GM18873 (cell line): ENCODE measurements around the gene NRAP.
A peak's percentile ranks its signal among the peaks of the same experiment; 100 is the strongest.
"Not testable (repeated sequence)": the region's sequence is repeated elsewhere in the genome, so short reads cannot be mapped to it uniquely, and the experiment has no call there.

Experiments
- ATAC-seq: cut with Tn5 transposase; IDR thresholded peaks from one replicate; pipeline ENCODE4 v1.9.1; 2021; ENCODE audit warnings: mild to moderate bottlenecking, moderate library complexity, moderate number of reproducible peaks; ENCODE audit not compliant: unreplicated experiment, low FRiP score

The NRAP gene

DNA sequence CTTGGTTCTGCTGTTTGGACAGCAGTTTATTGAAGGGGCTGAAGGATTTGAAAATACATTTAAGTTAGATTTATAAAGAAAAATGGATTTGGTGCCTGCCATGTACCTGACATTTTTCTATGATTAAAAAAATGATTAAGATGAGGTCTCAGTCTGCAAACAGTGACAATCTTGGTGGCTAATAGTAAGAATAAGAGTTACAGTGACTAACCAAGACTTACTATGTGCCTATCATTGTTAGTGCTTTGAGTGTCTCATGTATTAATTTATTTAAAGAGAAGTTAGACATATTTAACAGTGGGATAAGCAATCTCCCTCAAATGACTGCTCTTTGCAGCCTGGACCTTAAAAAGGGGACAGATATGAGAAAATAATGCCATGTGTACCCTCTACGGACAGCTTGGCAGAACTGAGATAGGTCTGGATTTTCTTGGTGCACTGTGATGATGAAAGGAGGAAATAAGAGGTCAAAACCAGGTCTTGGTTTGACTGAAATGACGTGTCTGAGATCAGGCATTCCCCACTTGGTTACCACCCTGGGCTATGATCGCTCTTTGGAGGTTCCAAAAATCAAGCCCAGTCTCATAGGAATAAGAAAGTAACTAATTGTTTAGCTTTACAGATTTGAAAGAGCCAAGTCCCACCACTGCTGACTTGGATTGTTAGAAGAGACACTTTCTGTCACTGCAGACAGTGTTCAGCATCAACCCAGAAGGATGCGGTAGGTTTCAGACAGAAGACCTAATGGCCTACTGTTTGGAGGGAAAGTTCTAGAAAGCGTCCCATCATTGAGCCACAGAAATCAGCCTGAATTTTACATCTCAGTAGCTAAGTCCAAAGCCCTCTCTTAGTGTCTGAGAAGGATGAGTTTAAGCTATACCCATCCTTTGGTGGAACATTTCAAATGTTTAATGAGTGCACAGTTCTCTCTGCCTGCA lies 18.0 kb upstream of the NRAP start:
- peak; percentile 68 for ATAC-seq

DNA sequence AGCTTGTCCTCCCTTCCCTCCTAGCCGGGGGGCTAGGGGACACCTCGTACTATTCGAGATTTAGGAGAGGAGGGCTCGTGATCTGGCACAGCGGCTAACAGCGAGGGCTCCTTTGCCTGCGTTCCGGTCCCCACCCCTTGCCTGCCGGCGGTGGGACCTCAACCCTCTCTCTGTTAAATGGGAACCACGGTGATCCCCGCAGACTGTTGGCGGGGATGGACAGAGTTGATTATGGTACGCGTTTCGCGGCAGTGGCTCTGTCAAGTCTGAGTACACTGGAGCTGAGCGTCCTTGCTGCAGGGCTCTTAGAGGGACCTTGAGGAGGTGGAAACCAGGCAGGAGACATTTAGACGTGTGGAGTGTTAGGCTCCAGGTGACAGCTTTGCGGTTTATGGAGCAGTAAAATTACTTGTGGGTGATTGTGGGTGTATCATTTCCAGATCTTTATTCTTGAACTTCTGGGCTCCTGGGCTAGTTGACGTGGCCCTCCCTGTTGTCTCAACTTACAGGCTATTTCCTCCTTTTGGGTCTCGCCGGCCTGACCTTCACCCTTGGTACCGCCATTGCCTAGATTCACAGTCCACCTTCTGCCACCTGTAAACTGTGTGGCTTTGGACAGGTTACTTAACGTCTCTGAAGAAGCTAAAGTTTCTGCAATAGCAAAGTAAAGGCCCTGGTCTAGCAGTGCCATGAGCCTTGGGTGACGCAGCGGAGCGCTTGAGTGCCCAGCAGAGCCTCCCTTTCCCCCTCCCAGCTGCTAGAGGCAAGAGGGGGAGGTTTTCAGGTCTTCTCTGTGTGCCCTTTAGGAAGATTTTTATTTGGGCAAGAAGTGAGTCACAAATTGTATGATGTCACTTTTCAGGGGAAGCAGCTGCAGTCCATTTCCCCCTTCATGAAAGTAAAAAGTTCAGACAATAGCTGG lies 16.6 kb upstream of the NRAP start:
- peak; percentile 26 for ATAC-seq

DNA sequence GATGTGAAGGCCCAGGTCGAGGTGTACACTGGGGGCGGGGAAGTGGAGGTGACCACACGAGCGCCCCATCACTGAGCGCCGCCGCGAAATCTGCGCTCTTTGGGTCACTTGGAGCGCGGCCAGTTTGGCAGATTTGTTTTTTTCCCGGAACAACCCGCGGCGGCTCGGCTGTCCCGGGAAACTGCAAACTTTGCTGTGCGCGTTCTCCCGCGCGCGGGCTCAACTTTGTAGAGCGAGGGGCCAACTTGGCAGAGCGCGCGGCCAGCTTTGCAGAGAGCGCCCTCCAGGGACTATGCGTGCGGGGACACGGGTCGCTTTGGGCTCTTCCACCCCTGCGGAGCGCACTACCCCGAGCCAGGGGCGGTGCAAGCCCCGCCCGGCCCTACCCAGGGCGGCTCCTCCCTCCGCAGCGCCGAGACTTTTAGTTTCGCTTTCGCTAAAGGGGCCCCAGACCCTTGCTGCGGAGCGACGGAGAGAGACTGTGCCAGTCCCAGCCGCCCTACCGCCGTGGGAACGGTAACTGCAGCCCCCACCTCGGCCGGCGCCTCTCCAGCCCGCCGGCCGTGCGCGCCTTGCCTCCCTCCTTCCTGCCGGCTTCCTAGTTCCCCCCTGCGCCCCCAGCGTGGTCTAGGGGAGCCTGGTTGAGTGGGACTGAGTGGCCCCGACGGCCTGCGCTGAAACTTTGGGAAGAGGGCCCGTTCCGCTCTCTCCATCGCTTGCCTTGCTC lies 15.8 kb upstream of the NRAP start, which contains the start of gene CASP7:
Gene CASP7 (plus strand): TSS at position 450 of the 727 bp plus-strand sequence. CDS start 17,582 bp downstream, outside the sequence.
- ATAC-seq, result peak; percentile 46

DNA sequence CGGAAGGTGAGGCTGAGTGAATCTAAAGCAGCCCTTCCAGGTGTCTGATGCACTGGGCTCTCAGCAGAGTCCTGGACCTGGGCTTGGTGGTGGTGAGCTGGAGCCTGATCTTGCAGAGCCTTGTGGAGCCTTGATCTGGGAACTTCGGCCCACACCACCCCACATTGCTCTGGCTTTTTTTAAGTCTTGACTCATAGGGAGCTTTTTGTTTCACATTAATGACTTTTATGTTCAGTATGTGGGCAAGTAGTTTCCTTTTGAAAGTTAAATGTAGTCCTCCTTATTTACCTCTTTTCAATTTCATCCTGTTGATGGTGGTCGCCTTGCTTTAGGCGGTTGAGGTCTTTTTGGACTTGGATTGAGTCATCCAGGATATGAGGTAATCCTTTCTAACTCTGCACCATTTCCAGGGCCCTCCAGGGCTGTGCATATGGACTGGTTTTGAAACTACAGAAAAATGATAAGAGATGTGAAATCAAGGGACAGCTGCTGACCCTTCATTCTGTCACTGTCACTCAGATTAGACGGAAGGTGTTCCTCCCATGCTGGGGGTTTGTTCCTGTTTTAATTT lies 2.9 kb upstream of the NRAP start:
- peak; percentile 76 for ATAC-seq

DNA sequence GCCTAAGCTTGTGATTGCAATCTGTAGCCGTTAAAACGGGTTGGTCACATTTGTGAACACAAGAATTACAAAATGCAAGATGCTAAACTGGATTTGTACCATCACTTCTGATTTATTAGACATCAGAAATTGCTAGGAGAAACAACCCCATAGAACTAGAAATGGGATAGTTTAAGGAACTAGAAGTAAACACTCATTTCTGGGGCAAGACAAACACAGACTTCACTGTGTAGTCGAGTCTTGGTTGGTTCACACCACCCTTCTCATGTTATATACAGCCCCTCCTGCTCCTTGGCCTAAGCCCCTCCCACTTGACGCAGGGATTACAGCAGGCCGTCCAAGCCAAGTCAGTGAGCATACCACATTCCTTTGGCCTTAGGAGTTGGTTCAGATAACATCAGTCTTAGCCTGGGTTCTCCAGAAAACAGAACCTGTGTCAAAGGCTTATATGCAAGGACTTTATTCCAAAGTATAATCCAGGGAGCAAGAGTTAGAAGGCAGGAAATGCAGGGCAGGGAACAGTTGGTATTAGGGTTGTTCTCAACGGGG lies 2.0 kb upstream of the NRAP start:
- ATAC-seq, result no peak

DNA sequence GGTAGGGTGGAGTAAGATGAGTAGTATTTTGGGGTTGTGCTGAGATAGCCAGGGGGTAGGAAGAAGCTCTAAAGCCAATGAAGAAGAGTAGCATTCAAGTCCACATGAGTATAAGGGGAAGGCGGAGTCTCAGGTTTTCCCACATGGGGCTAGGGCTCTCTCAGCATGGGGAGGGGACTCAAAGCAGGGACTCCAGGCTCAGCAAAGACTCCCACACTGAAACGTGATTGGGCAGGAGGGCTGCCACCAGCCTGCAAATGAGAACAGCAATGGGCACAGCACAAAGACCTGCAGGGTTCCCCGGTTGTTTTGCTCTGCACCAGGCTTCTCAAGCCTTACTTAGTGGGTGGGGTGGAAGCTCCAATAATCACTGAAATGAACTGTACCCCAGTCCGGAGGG lies 1.5 kb upstream of the NRAP start:
- no peak for ATAC-seq

DNA sequence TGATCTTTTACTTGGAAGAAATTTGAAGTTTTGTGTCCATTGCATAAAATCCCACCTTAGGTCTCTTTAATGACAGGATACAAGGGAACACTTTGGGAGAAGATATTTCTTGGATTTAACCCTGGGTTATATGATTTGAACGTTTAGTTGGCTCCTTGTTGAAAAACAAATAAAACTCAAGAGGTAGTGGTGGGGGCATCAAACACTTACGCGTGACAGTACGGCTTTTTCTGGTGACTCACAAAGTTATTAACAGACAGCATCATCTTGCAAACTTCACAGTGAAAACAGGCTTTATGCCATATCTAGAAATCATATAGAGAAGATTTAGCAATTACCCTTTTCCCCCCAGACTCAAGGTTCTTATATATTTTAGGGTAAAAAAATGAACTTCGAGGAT lies 699 bp downstream of the NRAP start:
- ATAC-seq, result no peak

DNA sequence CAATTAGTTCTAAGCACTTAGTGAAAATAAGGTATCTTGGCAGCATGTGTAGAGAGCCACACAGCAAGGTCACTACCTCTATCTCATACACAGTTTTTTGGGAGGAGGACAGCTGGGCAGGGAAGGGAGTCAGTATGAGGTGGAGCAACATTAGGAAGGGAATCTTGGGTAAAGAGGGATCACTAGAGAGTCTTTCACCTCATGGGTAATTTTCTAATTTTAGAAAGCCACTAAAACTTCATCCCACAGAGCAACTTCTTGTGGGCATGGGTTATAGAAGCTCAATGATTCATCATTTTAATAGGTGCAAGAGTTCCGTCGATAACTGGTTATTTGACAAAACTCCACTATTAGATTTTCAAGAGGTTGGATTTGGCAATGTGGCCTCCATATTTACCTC lies 2.5 kb downstream of the NRAP start:
- no peak for ATAC-seq

DNA sequence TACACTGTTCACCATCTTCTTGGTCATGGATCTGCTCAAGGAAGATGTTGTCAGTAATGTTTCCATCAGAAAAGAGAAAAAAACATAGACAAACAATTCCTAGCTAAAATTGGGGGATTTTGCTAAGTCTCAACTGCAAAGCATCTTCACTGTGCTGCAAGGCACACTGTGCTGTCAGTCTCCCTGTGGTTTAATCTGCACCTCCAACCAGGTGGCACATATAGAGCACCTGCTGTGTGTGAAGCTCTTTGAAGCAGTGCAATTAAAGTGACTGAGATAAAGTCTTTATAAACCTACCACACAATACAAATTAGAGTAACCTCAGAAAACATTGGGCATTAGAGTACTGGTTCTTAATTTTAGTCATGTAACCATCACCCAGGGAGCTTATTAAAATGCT lies 6.3 kb downstream of the NRAP start:
- ATAC-seq, result no peak

DNA sequence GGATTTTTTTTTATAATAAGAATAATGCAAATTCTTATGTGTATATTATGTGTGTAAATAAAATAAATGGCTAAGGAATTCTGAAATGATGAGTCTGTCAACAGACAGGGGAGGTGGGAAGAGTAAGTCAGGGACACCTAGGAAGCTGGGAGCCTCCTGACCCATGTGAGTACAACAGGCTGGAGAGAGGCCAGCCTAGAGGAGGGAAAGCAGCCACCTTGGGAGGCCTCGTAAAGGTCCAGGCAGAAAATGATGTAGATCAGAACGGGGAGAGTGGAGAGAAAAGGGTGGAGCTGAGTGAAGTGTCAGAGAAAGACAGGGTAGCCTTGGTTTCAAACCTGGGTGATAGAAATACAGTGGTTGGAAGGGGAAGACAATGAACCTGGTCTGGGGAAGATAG lies 6.9 kb downstream of the NRAP start:
- no peak for ATAC-seq

DNA sequence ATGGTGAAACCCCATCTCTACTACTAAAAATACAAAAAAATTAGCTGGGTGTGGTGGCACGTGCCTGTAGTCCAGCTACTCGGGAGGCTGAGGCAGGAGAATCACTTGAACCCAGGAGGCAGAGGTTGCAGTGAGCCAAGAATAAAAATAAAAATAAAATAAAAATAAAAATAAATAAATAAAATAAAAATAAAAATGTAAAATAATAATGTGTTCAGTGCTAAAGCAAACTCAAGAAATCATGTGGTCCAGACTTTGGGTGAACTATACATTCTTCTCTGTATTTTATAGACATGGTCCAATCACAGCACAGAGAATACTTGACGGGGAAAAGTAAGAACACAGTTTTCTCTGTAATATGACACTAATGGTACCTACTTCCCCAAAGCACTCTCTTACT lies 11.4 kb downstream of the NRAP start:
- not testable (repeated sequence) for ATAC-seq

DNA sequence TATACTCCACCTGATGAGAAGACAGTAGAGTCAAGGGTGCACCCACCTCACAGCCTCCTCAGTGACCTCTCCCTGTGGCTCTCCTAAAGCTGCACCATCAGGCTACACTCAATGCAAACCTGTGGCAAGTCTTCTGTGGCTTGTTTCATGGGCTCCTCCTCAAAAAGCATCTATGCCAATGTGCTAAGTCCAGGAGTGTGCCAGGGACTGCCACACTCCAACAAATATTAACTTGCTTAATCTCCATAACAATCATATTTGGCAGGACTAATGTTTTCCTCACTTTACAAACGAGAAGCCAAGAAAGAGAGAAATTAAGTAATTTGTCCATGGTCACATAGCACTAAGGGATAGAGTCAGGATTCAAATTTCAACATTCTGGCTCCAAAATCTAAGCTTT lies 11.9 kb downstream of the NRAP start:
- no peak for ATAC-seq

DNA sequence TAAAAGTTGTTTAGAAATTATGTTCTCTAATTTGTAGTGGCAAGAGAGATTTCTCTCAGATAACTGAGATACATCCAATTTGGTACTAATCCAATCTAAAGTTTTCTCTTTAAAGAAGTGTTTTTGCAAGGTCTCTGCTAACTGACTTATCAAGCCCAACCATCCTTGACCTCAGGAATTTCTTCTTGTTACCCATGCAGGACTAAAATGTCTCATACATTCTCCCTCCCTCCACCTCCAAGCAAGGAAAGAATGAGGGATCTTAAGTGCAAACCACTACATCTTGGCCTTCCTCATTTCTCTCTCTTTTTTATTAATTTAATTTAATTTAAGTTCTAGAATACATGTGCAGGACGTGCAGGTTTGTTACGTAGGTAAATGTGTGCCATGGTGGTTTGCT lies 12.8 kb downstream of the NRAP start:
- no peak for ATAC-seq

DNA sequence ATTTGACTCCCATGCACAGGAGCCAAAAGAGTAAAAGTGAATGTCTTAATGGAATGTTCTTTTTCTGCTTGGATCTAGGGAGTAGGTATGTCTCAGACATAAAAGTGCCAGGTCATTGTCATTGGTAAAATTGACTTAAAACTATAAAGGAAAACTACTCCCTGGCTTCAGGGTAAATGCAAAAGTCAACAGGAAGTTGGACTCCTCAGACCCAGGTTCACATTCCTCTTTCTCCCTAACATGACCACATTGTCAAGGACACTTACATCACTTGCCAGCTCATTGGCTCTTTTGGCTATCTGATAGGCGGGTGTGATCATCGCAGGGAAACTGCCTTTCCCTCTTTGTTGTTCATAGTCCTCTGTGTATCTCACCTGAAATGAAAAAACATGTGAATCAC lies 13.7 kb downstream of the NRAP start:
- no peak for ATAC-seq

DNA sequence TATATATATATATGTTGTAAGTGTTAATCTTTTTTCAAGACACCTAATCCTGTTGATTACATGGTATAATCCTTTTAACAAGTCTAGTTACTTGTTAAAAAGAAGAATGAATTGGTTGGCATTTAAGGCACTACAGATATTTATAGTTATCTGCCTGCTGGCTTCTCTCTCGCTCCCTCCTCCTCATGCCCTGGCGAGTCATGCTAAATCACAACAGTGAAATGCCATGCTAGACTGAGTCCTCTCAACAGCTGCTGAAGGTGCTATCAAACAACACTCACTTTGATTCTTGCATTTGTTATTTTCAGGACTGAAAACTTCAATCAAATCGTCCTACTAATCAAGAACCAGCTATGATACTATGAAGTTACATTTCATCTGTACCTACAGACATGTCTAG lies 15.4 kb downstream of the NRAP start:
- ATAC-seq, result no peak

DNA sequence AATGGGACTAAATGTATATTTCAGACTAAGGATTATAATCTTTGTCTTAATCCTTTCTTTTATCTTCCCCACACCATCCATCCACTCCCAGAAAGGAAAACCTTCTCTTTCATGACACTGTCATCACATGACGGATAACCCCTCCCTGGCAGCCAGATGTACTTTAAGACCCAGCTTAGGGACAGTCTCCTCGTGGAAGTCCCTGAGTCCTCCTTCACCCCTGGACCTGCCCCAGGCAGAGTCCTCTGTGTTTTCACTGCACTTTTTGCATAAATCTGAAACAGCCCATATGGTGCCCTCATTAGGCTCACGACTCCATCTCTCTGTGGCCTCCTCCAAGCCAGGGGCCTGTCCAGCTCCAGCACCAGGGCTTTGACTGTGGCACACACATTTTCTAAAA lies 16.0 kb downstream of the NRAP start:
- no peak for ATAC-seq

DNA sequence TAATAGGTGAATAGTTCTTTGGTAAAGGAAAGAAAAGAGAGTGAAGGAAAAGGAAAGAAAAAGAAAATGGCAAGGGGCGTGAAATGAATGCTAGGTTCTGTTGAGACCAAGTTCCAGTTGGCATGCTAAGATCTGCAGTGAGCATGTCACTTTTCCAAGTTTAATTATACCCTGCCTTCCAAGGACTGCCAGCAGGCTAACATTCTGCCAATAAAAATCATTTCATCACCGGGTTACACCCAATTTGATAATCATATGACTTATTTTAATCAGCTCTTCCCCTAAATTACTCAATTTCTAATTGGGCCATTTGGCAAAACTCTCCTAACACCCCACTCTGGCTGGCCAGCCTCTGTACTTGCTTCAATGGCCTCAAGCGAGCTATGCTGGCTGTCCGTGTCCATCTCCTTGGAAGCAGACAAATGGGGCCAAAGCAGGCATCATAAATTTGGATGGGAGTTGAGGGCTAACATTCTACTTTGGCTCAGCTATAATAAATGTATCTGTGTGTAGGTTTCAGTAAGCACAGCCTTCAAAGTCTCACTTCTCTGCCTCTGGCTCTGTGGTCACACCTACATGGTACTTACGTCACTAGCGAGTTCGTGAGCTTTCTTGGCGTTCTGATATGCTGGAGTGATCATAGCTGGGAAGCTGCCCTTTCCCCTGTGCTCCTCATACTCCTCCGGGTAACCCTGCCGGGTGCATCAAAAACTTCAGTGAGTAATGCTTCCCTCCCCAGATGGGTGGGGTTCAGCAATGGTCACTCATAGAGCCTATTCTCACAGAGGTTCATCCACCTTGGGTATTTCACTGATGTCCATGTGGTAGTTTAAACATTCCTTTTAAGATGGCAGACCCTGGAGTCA lies 17.3 kb downstream of the NRAP start:
- no peak for ATAC-seq

DNA sequence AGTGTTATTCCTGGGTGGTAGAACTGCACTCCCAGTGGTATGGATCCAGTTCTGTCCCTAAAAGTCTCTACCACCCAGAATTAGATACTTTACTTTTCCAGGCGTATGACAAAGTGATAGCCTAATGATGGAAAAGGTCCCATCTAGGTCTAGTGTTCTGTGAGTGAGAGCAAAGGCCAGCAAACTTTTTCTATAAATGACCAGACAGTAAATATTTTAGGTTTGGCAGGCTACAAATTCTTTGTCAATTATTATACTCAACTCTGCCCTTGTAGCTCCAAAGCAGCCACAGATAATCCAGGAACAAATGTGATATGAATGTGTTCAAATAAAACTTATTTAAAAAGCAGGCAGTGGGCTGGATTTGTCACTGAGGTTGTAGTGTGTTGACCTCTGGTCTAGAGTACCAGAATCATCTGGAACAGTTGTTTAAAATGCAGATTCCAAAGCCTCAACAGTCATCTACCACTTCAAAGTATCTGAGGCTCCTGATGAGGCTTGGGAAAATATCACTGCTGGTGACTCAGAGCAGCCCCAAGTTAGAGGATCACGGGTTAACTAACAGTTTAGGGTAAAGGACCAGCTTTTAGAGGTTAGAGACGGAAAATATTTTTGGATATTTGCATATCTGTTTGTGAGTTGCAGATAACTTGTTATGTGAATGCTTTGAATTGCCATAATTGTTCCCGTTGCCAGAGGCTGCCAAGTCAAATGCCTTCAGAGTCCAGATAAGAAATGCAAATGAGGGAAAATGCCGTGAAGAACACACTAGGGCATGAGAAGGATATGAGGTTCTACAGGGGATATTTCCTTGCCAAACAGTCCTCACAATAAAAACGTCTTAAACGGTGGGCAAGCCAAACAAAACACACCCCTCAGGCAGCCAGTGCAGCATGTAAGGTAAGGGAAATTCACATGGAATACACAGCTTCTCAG lies 19.4 kb downstream of the NRAP start:
- no peak for ATAC-seq
